Upper lobe of left lung (tissue), 4 donors: ENCODE measurements around the gene MAP3K2.

ENCODE experiments used
- POLR2A ChIP-seq, 4 donors: fragments of 450-650 bp; IDR thresholded peaks; one replicate each; pipeline ENCODE4 v1.5.1; 2016 to 2017; ENCODE audit warnings: antibody characterized with exemption in 4 of 4, mild to moderate bottlenecking in 2 of 4
- POLR2AphosphoS5 ChIP-seq, 2 donors: sonication (generic); formaldehyde crosslinking; IDR thresholded peaks; one replicate each; pipeline ENCODE4 v1.5.1; 2017; ENCODE audit warnings: antibody characterized with exemption in 2 of 2
- TF ChIP-seq, protein P1 (sequence below), 6 experiments: fragments of 450-650 bp in 4 of 6; fragments of 200-600 bp in 2 of 6; sonication (generic) in 2 of 6; IDR thresholded peaks; one replicate each; pipeline ENCODE4 v1.5.1; 2016 to 2019; ENCODE audit warnings: antibody characterized with exemption in 6 of 6

DNA sequence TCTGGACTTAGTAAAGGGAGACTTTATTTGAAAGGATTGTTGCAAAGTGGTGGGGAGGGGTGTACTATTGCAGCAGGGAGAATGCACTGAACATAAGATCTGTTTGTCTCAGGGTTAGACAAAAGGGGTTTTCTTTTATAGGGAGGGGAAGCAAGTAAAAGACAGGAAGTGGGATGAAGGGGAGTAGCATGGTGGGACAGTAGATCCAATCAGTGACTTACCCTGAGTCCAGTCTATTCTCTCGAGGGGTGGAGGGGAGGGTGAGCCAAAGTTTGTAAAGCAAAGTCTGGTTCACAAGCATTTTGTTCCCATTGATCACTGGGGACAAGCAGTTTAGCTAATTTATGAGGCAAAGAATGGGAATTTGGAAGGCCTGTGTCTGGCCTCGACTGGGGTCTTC lies 132.6 kb downstream of the MAP3K2 start:
- TF ChIP-seq, protein P1, sequence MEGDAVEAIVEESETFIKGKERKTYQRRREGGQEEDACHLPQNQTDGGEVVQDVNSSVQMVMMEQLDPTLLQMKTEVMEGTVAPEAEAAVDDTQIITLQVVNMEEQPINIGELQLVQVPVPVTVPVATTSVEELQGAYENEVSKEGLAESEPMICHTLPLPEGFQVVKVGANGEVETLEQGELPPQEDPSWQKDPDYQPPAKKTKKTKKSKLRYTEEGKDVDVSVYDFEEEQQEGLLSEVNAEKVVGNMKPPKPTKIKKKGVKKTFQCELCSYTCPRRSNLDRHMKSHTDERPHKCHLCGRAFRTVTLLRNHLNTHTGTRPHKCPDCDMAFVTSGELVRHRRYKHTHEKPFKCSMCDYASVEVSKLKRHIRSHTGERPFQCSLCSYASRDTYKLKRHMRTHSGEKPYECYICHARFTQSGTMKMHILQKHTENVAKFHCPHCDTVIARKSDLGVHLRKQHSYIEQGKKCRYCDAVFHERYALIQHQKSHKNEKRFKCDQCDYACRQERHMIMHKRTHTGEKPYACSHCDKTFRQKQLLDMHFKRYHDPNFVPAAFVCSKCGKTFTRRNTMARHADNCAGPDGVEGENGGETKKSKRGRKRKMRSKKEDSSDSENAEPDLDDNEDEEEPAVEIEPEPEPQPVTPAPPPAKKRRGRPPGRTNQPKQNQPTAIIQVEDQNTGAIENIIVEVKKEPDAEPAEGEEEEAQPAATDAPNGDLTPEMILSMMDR (IDR thresholded peaks at IDR 0.05) = no peak
- TF ChIP-seq POLR2AphosphoS5 (IDR thresholded peaks at IDR 0.05) = no peak
- no peak for TF ChIP-seq POLR2A (IDR thresholded peaks at IDR 0.05)
